ENCODE measurements around the gene SERINC5.
"Not testable (repeated sequence)": the region's sequence is repeated elsewhere in the genome, so short reads cannot be mapped to it uniquely, and the experiment has no call there.

SERINC5 gene

GRCh38 chr5:80138486-80138885 lies 117.4 kb downstream of the SERINC5 start:
- no peak for DNase-seq (ENCODE audit: low read depth in 2 of 2)

- DNase-seq (ENCODE audit: low read depth in 2 of 2), result not testable (repeated sequence)
These were observed 119.0 kb downstream of the SERINC5 start for GRCh38 chr5:80136798-80137197.

GRCh38 chr5:80134876-80135275 lies 121.0 kb downstream of the SERINC5 start:
- DNase-seq (ENCODE audit: low read depth in 2 of 2), result no peak

GRCh38 chr5:80129146-80129545 lies 126.7 kb downstream of the SERINC5 start:
- DNase-seq (ENCODE audit: low read depth in 2 of 2), result no peak

DNA sequence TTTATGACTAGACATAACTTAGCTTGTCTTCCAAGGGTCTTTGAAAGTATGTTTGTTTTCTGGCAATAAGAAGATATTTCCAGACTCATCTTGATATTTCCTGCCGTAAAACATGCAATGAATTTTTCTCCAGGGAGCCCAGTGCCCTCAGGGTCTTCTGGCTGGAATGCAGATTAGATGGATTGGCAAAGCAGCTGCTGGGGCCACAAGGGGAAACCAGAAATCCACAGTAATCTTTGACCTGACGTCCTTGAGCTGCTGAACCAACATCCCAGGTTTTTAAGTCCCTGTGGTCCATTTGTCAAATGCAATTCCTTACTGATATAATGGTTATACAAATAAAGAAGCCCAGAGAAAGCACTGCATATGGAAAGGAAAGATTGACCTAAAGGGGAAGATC lies 127.7 kb downstream of the SERINC5 start:
- no peak for DNase-seq (ENCODE audit: low read depth in 2 of 2)

DNA sequence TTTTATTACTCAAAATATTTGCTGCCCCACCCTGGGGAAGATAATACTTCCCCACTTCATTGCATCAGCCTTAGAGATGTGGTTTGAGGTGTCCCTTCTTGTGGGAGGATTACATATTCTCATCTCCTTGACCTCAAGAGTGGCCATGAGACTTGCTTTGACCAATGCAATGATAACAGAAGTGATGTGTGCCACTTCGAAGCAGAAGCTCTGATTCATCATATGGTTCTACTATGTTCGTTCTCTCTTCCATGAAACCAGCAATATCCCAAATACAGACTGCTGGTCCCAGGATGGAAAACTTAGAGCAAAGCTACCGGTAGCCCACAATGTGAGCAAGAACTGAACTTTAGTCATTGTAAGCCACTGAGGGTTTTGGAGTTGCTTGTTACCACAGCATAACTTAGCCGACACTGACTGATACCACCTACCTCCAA lies 128.7 kb downstream of the SERINC5 start:
- no peak for DNase-seq (ENCODE audit: low read depth in 2 of 2)

DNA sequence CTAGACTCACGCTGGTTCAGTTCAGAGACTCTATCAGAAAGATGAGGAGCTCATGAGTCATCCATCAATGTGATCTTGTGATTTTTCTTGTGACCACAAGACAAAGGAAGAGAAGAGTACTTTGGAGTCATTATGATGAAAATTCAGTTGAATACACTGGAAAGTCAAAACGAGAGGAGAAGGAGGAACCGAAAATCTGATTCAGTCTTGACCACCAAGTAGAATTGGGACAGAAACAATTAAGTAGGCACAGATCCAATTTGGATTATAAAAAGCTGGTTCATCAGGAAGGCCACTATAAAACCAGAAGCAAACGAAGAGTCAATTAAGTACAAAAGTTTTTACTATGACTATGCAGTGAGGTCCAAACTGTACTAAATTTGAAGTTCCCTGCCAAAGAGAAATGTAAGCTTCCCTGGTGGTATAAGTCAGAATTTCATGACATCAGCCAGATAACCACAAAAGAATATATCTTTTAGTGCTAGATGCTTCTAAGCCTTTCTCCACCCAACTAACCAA lies 129.8 kb downstream of the SERINC5 start:
- DNase-seq (ENCODE audit: low read depth in 2 of 2), result peak in 1 of 2 donors; percentile 17

- DNase-seq (ENCODE audit: low read depth in 2 of 2), result no peak
These were observed 130.6 kb downstream of the SERINC5 start for GRCh38 chr5:80125022-80125961.

- no peak for DNase-seq (ENCODE audit: low read depth in 2 of 2)
These were observed 131.5 kb downstream of the SERINC5 start for GRCh38 chr5:80124121-80124918.

GRCh38 chr5:80122579-80122978 lies 133.3 kb downstream of the SERINC5 start:
- DNase-seq (ENCODE audit: low read depth in 2 of 2), result no peak

GRCh38 chr5:80119372-80119771 lies 136.5 kb downstream of the SERINC5 start:
- DNase-seq (ENCODE audit: low read depth in 2 of 2), result no peak

GRCh38 chr5:80117446-80117845 lies 138.4 kb downstream of the SERINC5 start:
- no peak for DNase-seq (ENCODE audit: low read depth in 2 of 2)

- DNase-seq (ENCODE audit: low read depth in 2 of 2), result no peak
These were observed 139.4 kb downstream of the SERINC5 start for GRCh38 chr5:80116465-80116864.

DNA sequence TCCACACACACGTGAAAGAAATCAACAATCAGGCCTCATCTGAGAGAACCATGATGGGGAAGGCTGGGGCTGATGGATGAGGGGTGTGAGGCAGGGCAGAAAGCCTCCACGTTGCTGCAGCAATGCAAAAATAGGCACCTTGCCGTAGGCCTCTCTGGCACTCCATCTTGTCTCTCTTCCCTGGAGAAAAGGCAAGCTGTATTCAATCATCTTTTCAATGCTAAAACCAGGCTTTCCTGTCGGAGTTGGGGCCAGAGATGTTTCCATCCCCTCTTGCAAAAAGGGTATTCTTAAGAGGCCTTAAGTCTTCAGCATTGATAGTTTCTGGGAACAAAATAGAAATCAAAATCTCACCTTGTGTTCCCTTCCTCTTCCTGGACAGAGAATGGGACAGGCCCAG lies 139.8 kb downstream of the SERINC5 start:
- DNase-seq (ENCODE audit: low read depth in 2 of 2), result no peak

DNA sequence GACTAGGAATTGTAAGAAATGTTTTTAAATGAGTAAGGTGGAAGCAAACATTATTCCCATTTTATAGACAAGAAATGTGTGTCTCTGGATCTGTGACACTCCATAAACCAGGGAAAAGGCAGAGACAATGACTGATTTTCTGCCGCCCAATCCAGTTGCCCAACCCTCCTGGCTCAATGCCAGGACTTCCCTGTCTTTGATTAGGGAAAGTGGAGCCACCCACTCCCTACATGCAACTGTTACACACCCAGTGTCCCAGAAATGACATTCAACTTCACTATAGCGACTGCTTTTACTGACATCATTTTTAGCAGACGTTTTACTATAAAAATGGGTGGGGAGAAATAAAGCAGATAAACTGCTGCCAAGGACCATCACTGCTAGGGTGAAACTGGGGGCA lies 141.0 kb downstream of the SERINC5 start:
- no peak for DNase-seq (ENCODE audit: low read depth in 2 of 2)

GRCh38 chr5:80111376-80111990 lies 144.4 kb downstream of the SERINC5 start:
- not testable (repeated sequence) for DNase-seq (ENCODE audit: low read depth in 2 of 2)

GRCh38 chr5:80109646-80110478 lies 146.0 kb downstream of the SERINC5 start:
- no peak for DNase-seq (ENCODE audit: low read depth in 2 of 2)

DNA sequence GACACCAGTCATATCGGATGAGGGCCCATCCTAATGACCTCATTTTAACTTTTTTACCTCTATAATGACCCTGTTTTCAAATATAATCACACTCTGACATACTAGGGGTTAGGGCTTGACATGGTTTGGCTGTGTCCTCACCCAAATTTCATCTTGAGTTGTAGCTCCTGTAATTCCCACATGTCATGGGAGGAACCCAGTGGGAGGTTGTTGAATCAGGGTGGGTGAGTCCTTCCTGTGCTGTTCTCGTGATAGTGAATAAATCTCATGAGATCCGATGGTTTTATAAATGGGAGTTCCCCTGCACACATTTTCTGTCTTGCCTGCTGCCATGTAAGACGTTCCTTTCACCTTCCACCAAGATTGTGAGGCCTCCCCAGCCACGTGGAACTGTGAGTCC lies 148.9 kb downstream of the SERINC5 start:
- DNase-seq (ENCODE audit: low read depth in 2 of 2), result no peak

- DNase-seq (ENCODE audit: low read depth in 2 of 2), result no peak
These were observed 150.0 kb downstream of the SERINC5 start for GRCh38 chr5:80105698-80106439.

DNA sequence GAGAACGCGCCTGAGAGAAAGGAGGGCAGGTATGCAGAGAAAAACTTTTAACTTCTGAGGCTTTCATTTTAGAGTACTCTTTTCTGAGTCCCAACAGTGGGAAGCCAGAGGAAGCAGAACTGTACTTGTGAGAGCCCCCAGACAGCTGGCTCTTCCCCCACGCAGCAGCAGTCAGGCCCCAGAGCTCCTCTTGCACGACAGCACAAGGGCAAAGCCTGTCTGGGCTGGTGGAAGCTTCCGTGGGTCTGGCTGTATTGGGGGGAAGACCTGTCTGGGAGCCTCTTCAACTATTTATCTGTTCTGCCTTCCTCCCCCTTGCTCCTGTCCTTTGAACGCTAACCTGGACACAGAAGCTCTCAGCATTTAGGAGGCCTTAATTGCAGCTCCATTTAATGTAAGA lies 152.5 kb downstream of the SERINC5 start:
- no peak for DNase-seq (ENCODE audit: low read depth in 2 of 2)

All from activated CD4-positive, alpha-beta T cell treated with anti-CD3 and anti-CD28 coated beads for 24 hours (primary cell).